ENCODE data around the gene PPM1F. TPM values are rescaled to one million over a fixed set of nuclear protein-coding genes. Genes with fewer than 3 reads are reported as not detected.

The PPM1F gene
- total and polyA plus RNA-seq, 2 experiments from 2014 or later: 15.1 to 41.6 TPM

Other genes with a start within 250 kb of the PPM1F start
- gene YPEL1, start 217.1 kb downstream of the PPM1F start, total RNA-seq (2014; rRNA removed; shearing (Covaris generic)): 0.22 and 0.63 TPM in 2 replicates
- 0.47 and 1.1 TPM in 2 replicates for gene YPEL1, start 217.1 kb downstream of the PPM1F start, polyA plus RNA-seq (2016; fragmentation: Nextera tagmentation; extraction: Ambion mirVana)
- gene MAPK1, start 85.2 kb downstream of the PPM1F start, total RNA-seq (2014; rRNA removed; shearing (Covaris generic)): 70.2 and 72.3 TPM in 2 replicates
- 76.0 and 83.6 TPM in 2 replicates for gene MAPK1, start 85.2 kb downstream of the PPM1F start, polyA plus RNA-seq (2016; fragmentation: Nextera tagmentation; extraction: Ambion mirVana)
- gene TOP3B, start 29.9 kb upstream of the PPM1F start, total RNA-seq (2014; rRNA removed; shearing (Covaris generic)): 9.2 and 16.0 TPM in 2 replicates
- gene TOP3B, start 29.9 kb upstream of the PPM1F start, polyA plus RNA-seq (2016; fragmentation: Nextera tagmentation; extraction: Ambion mirVana): 11.6 and 12.9 TPM in 2 replicates